GM23338 (cell line): ENCODE data around the gene LEKR1. TPM values are rescaled to one million over a fixed set of nuclear protein-coding genes. Genes with fewer than 3 reads are reported as not detected.

Source experiments
- ATAC-seq: fragments of 200-7000 bp; cut with Tn5 transposase; 3 replicates; pipeline ENCODE4 v1.9.1; 2020
- DNase-seq: peaks from one replicate; pipeline ENCODE4 v3.0.0-alpha.2; 2015; ENCODE audit warnings: low spot score
- H2AFZ ChIP-seq: fragments of 200-600 bp; sonication (generic); 2 replicates; pipeline ENCODE4 v1.8.0; 2016; ENCODE audit warnings: antibody characterized with exemption, mild to moderate bottlenecking, moderate library complexity
- H3F3A ChIP-seq: fragments of 200-600 bp; sonication (generic); replicated peaks from 2 replicates; pipeline ENCODE4 v1.8.0; 2017; ENCODE audit warnings: antibody characterized with exemption, mixed run types, low read depth
- H3K27ac ChIP-seq: fragments of 200-600 bp; sonication (generic); 2 replicates; pipeline ENCODE4 v1.6.1; 2016; ENCODE audit warnings: low read depth
- H3K27me3 ChIP-seq: fragments of 200-600 bp; sonication (generic); 2 replicates; pipeline ENCODE4 v1.8.0; 2016; ENCODE audit warnings: mild to moderate bottlenecking, mixed run types, moderate library complexity; ENCODE audit not compliant: insufficient read depth
- H3K36me3 ChIP-seq: fragments of 200-600 bp; sonication (generic); 2 replicates; pipeline ENCODE4 v1.8.0; 2016; ENCODE audit warnings: mild to moderate bottlenecking; ENCODE audit not compliant: insufficient read depth
- H3K4me1 ChIP-seq: fragments of 200-600 bp; sonication (generic); 2 replicates; pipeline ENCODE4 v1.8.0; 2016; ENCODE audit warnings: mild to moderate bottlenecking, moderate library complexity; ENCODE audit not compliant: insufficient read depth
- H3K4me2 ChIP-seq: fragments of 200-600 bp; sonication (generic); 2 replicates; pipeline ENCODE4 v1.7.1; 2017; ENCODE audit warnings: mixed run types
- H3K4me3 ChIP-seq: fragments of 200-600 bp; sonication (generic); 2 replicates; pipeline ENCODE4 v1.6.1; 2016; ENCODE audit warnings: mixed run types
- H3K79me2 ChIP-seq: fragments of 200-600 bp; sonication (generic); replicated peaks from 2 replicates; pipeline ENCODE4 v1.8.0; 2017; ENCODE audit warnings: mild to moderate bottlenecking; ENCODE audit not compliant: insufficient read depth
- H3K9me2 ChIP-seq: fragments of 200-600 bp; sonication (generic); 2 replicates; pipeline ENCODE4 v1.8.0; 2017; ENCODE audit not compliant: insufficient read depth
- H4K20me1 ChIP-seq: fragments of 200-600 bp; sonication (generic); replicated peaks from 2 replicates; pipeline ENCODE4 v1.8.0; 2017; ENCODE audit warnings: mild to moderate bottlenecking; ENCODE audit not compliant: insufficient read depth
- H3K27ac Mint-ChIP-seq: 2 replicates; pipeline ENCODE4 v1.8.0; 2020; ENCODE audit warnings: inconsistent platforms, mild to moderate bottlenecking, moderate library complexity, mixed read lengths
- H3K27me3 Mint-ChIP-seq: 3 replicates; pipeline ENCODE4 v1.8.0; 2022; ENCODE audit warnings: low read depth, mild to moderate bottlenecking, moderate library complexity, mixed read lengths, inconsistent platforms; ENCODE audit not compliant: insufficient read depth, poor library complexity
- H3K36me3 Mint-ChIP-seq: 3 replicates; pipeline ENCODE4 v1.8.0; 2021; ENCODE audit warnings: low read depth, mild to moderate bottlenecking, inconsistent platforms, moderate library complexity, mixed read lengths
- H3K4me1 Mint-ChIP-seq: 3 replicates; pipeline ENCODE4 v1.8.0; 2020; ENCODE audit warnings: mild to moderate bottlenecking, inconsistent platforms, mixed read lengths
- H3K4me3 Mint-ChIP-seq: 3 replicates; pipeline ENCODE4 v1.8.0; 2021; ENCODE audit warnings: moderate library complexity, mild to moderate bottlenecking, inconsistent platforms, mixed read lengths
- H3K9me3 Mint-ChIP-seq: 3 replicates; pipeline ENCODE4 v1.8.0; 2020; ENCODE audit warnings: moderate library complexity, mild to moderate bottlenecking, inconsistent platforms, mixed read lengths
- CREB1 ChIP-seq: fragments of 250-450 bp; sonication (Bioruptor Pico); IDR thresholded peaks from 2 replicates; pipeline ENCODE4 v1.5.0; 2020; ENCODE audit warnings: low read depth, mild to moderate bottlenecking, moderate library complexity
- ETS1 ChIP-seq: IDR thresholded peaks from 2 replicates; pipeline ENCODE4 v1.6.1; 2016; ENCODE audit warnings: antibody characterized with exemption
- EZH2 ChIP-seq: fragments of 200-600 bp; sonication (generic); IDR thresholded peaks from one replicate; pipeline ENCODE4 v1.8.0; 2017; ENCODE audit warnings: antibody characterized with exemption, mild to moderate bottlenecking, low read depth; ENCODE audit not compliant: unreplicated experiment
- EZH2phosphoT487 ChIP-seq: fragments of 200-600 bp; sonication (generic); IDR thresholded peaks from one replicate; pipeline ENCODE4 v1.8.1; 2018; ENCODE audit warnings: antibody characterized with exemption; ENCODE audit not compliant: unreplicated experiment
- JUNB ChIP-seq: IDR thresholded peaks from one replicate; pipeline ENCODE4 v1.6.1; 2016; ENCODE audit warnings: antibody characterized with exemption; ENCODE audit not compliant: unreplicated experiment
- NANOG ChIP-seq: IDR thresholded peaks from 2 replicates; pipeline ENCODE4 v1.6.1; 2016; ENCODE audit warnings: antibody characterized with exemption, borderline replicate concordance
- POLR2AphosphoS5 ChIP-seq: IDR thresholded peaks from 2 replicates; pipeline ENCODE4 v1.6.1; 2016; ENCODE audit warnings: antibody characterized with exemption, low read depth
- REST ChIP-seq: IDR thresholded peaks from one replicate; pipeline ENCODE4 v1.6.1; 2018; ENCODE audit warnings: antibody characterized with exemption; ENCODE audit not compliant: unreplicated experiment
- STAT1 ChIP-seq: IDR thresholded peaks from one replicate; pipeline ENCODE4 v1.6.1; 2016; ENCODE audit warnings: antibody characterized with exemption; ENCODE audit not compliant: unreplicated experiment
- ZNF114 ChIP-seq: fragments of 250-450 bp; sonication (Bioruptor Pico); IDR thresholded peaks from 2 replicates; pipeline ENCODE4 v1.5.0; 2020; ENCODE audit warnings: mild to moderate bottlenecking, moderate library complexity
- ZNF462 ChIP-seq: fragments of 250-450 bp; sonication (Bioruptor Pico); IDR thresholded peaks from 2 replicates; pipeline ENCODE4 v1.5.0; 2020; ENCODE audit warnings: mild to moderate bottlenecking, moderate library complexity
- polyA plus RNA-seq: library from polyadenylated mRNA; unstranded; fragments of >200 nt; fragmentation: Nextera tagmentation; extraction: Ambion mirVana; gene quantifications from 2 replicates; pipeline ENCODE4 v1.2.1, GENCODE V29; 2016
- total RNA-seq: library from RNA; depleted of rRNA; stranded (reverse); fragments of >200 nt; shearing (Covaris generic); gene quantifications from 2 replicates; pipeline ENCODE4 v1.2.3, GENCODE V29; 2014

LEKR1 gene
- total and polyA plus RNA-seq, 2 experiments from 2014 or later = not detected

GRCh38 chr3:156888576-156888975 is 62.4 kb downstream of the LEKR1 start (continued):
- TF ChIP-seq EZH2 (no peak), CREB1 (CRISPR knock-in tag) (no peak), ZNF114 (CRISPR knock-in tag) (no peak), REST (no peak), STAT1 (no peak), NANOG (no peak)

GRCh38 chr3:156892701-156893100 is 66.5 kb downstream of the LEKR1 start:
- peaks cover 9% of the 10 kb centered on the region; the same call in 2 of the 3 replicates for H3K9me3 Mint-ChIP-seq
- Histone ChIP-seq H3K4me2 (no peak overlapping the region), H3K79me2 (no peaks in the 10 kb centered on the region), H3K4me1 (no peaks in the 10 kb centered on the region), H2AFZ (no peak overlapping the region), H3K27ac (no peak overlapping the region), H3F3A (no peaks in the 10 kb centered on the region), H3K9me2 (0 out of 2 replicates have a peak, but pooled peaks cover 2% of the 10 kb centered on the region), H3K27me3 (no peaks in the 10 kb centered on the region), H3K36me3 (no peaks in the 10 kb centered on the region), H3K4me3 (no peak overlapping the region), H4K20me1 (no peaks in the 10 kb centered on the region)
- no peak overlapping the region for H3K4me3 Mint-ChIP-seq
- H3K27ac Mint-ChIP-seq = no peak overlapping the region
- no peaks in the 10 kb centered on the region; the same call in 1 of the 3 replicates for H3K36me3 Mint-ChIP-seq
- no peak for ATAC-seq
- no peaks in the 10 kb centered on the region for H3K4me1 Mint-ChIP-seq
- no peak for DNase-seq
- H3K27me3 Mint-ChIP-seq = no peaks in the 10 kb centered on the region
- no peak for TF ChIP-seq REST
- TF ChIP-seq ZNF114 (CRISPR knock-in tag) = no peak
- TF ChIP-seq STAT1 = no peak
- TF ChIP-seq POLR2AphosphoS5 = no peak
- no peak for TF ChIP-seq ETS1
- TF ChIP-seq ZNF462 (CRISPR knock-in tag) = no peak
- TF ChIP-seq NANOG = no peak
- TF ChIP-seq JUNB = no peak
- TF ChIP-seq EZH2phosphoT487 = no peak
- no peak for TF ChIP-seq EZH2
